GM18502 (cell line): ENCODE measurements around the gene TMEM120A.

Experiments
- ATAC-seq: cut with Tn5 transposase; IDR thresholded peaks from one replicate; pipeline ENCODE4 v1.9.1; 2021; ENCODE audit warnings: mild to moderate bottlenecking; ENCODE audit not compliant: unreplicated experiment, poor library complexity

Gene TMEM120A

DNA sequence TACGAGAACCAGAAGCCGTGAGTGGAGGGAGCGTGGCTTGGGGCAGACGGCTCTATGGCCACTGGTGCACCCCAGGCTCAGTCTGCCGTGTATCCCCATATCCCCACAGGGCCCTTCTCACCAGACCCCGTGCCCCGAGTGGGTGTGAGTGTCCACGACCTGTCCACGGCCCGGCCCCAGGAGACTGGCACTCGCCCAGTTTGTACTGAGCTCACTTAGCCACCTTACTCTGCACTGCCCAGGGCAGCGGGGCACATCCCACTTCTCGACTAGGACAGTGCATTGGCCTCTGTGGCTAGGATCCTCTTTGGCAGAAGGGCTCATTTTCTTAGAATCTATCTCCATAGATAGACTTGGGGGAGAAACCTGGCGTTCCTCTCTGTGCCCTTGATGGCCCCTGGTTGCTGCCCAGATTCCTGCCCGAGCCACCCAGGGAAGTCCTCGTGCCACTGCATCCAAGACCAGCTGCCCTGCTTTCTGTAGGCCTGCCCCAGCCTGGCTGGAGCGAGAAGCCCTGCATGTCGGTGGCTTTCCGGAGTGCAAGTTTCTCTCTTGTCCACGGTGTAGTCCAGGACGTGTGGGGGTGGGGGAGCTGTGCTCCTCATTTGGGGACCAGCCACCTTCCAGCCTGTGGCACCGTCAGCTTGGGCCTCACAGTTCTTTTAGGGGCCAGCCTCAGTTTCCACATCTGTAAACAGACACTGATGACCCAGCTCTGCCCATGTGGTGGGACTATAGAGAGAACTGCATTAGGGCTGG, 11.9 kb downstream of the TMEM120A start:
- ATAC-seq, result no peak

DNA sequence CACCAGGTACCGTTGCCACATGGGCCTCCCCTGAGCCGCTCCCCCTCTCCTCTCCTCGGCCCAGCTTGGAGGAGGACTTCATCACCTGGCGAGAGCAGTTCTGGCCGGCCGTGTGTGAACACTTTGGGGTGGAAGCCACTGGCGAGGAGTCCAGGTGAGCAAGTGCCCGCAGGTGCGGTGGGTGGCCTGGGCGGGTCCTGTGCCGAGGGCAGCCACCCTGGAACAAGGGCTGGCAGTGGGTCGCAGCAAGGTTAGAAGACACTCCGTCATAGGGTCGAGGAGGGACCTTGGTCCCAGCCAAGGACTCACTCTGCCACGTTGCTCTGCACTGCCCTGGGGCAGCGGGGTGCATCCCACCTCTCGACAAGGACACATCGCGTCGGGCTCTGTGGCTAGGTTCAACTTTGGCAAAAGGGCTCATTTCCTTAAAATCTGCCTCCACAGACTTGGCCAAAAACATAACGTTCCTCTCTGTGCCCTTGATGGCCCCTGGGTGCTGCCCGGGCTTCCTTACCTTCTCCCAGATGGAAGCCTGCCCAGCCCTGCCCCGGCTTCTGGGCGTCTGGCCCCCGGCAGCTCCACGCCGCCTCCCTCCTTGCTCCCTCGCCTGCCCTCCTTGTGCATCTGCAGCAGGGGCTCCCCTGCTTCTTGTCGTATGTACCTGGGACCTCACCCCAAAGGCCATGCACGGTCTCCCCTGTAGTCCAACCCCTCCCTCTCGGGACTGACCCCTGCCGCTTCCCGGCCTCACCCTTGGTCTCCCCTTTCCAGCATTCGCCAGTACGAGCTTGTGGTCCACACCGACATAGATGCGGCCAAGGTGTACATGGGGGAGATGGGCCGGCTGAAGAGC, 12.7 kb downstream of the TMEM120A start:
- no peak for ATAC-seq

DNA sequence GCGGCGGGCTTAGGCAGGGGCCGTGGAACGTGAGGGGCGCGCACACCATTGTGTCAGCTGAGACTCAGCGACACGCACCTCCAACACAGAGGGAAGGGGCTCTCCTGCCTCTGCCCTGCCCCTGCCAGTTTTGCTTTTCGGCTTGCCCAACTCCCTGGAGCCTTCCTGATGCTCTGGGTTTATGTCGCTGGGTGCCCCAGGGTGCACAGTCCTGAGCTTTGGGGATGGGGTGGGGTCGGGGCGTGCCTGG, 13.3 kb downstream of the TMEM120A start:
- ATAC-seq, result no peak

DNA sequence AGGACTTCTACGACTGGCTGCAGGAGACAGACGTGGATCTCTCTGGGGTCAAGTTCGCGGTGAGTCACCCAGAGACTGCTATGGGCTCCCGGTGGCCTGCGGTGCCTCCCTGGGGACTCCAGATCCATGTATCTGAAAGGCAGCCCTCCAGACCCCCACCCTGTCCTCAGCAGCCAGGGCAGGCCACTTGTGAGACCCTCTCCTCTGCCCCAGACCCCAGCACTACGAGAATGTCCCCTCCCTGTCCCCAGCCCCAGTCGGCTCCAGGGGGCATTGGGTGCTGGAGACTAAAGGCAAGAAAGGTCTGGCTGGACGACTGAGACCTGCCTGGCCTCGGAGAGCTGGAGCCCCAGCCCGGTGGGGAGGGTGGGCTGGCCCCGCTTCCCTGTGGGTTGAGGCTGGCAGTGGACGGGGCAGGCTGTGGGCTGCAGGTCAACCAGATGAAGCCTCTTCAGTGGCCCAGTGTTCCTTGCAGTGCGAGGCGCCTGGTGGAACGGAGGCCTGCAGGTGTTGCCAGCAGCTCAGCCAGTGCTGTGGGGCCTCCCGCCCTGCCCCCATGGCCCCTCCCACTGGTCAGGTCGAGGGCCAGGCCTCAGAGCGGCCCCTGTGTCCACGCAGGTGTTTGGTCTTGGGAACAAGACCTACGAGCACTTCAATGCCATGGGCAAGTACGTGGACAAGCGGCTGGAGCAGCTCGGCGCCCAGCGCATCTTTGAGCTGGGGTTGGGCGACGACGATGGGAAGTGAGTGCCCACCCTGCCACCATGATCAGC, 13.8 kb downstream of the TMEM120A start:
- no peak for ATAC-seq

DNA sequence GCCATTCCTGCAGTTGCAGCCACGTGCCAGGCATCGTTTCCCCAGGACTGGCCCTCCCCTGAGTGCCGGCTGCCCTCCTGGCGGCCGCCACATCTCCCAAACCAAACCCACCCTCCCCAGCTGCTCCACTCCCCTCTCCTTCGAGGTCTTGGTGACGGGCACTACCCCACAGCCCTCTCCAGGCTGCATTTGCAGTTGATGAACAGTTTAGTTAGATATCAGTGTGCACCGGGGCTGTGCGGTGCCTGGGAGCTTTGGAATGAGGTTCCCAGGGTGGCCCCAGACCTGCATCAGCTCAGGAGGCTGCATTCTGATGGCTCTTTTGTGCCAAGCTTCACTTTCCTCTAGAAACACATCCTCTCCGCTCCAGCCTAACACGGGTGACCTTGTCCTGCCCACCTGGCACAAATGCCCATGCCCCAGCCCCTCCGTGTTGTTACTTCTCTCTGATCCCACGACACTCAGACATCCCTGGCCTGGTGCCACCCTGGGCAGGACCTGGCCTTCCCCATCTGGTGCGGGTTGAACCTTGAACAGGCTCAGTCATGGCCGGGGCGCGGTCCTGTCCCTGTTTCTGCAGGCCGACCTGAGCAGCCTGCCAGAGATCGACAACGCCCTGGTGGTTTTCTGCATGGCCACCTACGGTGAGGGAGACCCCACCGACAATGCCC, 14.5 kb downstream of the TMEM120A start:
- ATAC-seq, result no peak

DNA sequence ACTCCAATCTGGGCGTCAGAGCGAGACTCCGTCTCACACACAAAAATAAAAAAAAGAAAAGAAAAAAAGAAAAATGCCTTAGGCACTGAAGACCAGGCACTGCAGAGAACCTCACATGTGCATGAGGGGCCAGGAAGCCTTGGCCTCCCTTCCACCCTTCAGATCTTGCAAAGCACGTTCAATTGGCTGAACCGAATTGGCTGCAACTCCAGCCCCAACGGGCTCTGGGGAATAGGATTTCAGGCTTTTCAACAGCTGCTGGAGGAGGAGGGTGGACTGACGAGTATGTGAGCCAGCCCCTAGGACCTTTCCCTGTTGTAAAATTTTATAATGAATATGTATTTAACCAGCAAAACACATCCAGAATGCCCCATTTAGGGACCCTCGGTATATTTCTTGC, 16.7 kb downstream of the TMEM120A start:
- no peak for ATAC-seq

DNA sequence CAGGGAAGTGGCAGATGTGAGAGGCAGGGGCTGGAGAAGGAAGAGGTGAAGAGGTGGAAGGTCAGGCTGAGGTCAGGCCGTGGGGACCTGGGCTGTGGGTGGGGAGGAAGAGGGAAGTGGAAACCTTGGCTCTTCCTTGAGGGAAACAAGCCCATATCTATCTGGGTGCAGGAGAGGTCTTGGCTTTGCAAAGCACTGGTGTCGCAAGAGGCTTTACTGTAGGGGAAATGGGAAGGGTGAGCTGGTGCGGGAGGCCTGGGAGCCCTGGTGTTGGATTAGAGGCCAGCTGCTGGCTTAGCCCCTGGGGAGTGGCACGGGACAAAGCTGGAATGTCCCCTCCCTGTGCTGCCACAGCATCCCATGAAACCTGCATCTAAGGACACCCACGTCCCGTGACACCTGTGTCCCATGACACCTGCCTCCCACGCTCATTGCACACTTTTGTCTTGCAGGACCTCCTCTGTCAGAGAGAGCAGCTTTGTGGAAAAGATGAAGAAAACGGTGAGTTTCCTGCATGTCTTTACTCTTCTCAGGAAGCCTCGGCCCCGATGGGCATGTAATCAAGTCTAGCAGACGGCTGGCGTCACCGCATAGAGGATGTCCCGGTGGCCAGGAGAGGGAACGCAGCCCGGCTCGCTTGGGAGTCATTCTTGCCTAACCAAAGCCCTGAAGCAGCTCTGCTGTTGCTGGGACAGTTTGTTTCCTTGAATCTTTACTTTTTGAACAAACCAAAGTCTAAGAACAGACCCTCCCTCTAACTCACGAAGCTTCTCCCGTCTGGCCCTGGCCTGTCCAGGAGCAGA, 22.2 kb downstream of the TMEM120A start:
- no peak for ATAC-seq

DNA sequence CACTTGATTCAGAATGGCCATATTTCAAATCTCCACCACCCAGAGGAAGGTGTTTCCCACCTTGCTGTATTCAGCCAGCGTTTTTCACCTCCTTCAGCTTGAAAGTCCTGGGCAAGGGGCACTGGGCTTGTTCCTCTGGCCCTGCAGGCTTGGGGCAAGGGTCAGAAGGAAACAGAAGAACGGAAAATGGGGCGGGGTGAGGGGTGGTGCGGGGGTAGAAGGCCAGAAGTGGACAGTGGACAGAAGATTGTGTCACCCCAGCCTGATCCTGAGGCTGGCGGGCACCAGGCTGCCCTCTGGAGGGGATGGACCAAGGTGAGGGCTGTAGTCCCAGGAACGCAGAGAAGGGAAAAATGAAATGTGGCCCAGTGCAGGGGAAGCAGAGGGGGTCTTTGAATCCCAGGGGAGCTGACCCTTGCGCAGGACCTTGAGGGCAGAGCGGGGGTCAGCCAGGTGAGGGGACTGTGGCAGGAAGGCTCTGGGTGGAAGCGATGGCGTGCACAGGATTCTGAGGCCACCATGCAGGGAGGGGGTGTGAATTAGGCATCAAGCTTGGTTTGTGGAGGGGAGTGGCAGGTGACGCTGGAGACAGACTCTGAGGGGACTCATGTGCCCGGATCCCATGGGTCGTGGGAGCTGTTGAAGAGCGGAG, 23.0 kb downstream of the TMEM120A start:
- ATAC-seq, result no peak

DNA sequence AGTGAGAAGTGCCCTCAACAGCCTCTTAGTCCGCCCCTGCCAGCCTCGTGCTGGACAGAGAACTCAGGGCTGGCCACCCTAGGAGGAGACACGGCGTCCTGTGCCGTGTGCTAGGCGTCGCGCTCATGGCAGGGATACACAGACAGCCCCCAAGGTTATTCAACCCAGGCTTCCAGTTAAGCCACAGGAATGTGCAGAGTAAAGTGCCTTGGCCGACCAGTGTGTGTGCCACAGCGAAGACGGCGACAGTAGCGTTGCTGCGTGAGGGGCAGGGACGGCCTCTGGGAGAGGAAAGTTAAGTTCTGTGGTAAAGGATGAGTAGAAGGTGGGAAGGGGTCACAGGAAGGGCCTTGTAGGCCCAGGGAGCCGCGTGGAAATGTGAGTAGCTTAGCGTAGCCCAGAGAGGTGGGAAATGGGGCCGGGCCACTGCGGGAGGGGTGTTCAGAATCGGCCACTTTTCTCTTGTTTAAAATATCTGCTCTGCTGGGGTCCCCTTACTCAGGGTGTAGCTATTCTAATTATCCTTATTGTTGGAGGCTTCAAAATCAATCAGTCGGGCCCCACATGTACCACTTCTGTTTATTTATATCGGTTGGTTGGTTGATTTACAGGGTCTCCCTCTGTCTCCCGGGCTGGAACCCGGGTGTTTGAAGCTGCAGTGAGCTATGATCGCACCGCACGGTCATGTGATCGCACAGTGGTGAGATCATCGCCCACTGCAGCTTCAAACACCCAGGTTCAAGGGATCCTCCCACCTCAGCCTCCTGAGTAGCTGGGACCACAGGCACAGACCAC, 24.5 kb downstream of the TMEM120A start:
- ATAC-seq, result no peak

DNA sequence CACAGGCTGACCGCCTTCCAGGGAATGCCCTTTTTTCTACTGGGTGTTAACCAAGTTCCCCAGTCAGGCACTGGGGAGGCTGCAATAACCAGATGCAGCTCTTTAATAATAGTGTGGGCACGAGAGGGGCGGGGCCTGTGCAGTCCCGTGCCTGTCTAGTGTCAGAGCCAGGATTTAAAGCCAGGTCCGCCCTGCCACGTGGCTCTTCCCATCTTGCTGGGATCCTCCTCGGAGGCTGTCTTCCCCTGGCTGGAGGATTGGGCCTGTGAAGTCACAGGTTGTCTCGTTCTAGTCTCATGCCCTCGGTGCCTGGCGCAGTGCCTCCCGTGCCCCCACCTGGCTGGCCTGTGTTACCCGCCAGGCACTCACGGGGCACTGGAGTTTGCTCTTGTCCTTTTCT, 25.2 kb downstream of the TMEM120A start:
- no peak for ATAC-seq

DNA sequence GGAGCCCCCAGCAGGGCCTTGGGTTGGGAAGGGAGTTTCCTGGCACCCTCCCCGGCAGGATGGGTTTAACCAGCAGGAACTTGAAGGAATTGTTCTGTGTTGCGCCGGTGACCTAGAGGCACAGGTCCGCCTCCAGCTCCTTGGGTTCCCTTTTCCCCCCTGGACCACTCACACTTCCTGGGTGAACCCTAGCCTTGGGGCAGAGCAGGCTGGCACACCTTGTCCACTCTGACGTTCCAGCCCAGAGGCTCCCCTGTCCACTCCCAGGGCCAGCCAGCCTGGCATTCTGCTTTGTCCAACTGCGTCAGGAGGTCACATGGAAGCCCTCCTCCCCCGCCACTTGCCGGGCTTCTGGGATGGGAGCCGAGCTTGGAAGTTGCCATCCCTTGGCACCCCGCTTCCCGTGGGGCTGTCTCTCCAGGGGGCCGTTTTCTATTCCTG, 25.8 kb downstream of the TMEM120A start:
- no peak for ATAC-seq

DNA sequence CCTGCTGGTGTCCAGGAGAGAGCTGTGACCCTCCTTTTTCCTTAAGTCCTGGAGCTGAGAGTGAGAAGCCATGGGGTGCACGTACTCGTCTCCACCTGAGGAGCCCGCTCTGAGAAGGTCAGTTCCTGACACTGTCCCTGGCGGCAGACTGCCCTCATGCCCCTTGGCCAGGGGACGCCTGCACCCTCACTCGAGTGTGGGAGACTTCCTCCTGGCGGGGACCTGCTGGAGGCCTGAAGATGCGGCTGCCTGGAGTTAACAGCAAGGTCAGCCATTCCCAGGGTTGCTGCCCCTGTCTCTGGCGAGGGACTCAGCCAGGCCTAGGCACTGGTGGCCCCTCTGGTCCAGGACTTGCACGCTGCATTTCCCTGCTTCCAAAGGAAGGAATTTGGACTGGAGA, 26.4 kb downstream of the TMEM120A start:
- ATAC-seq, result no peak

DNA sequence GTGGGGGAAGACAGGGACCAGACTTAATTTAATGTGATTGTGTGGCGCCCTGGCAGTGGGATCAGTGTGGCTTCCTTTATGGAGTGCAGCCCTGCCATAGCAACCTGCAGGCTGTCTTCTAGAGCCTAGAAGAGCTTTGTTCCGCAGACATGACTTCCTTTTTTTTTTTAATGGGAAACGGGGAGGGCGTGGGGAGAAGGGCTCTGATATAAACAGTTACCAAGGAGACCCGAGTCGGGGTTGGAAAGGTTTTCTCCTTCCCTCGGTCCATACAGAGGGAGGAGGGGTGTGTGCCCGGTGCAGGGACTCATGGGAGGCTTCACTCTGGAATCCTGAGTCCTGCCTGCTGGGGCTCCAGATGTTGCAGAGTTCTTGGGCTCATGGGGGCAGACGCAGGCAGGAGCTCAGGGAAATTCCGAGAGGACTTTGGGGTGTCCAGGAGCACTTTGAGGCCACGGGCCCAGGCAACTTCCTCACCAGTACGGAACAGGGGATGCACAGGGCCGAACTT, 26.9 kb downstream of the TMEM120A start:
- ATAC-seq, result no peak

DNA sequence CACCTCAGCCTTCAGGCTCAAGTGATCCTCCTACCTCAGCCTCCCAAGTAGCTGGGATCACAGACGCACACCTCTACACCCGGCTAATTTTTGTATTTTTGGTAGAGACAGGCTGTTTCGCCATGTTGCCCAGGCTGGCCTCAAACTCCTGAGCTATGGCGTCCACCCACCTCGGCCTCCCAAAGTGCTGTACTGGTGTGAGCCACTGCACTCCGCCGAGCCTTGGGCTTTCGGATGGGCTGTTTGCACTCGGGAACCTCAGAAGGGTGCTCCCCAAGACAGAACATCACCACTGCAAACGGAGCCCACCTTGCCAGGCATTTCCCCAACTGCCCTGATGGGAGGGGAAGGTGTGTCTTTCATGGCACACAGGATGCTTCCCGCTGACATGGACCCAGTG, 27.3 kb downstream of the TMEM120A start:
- ATAC-seq, result no peak

DNA sequence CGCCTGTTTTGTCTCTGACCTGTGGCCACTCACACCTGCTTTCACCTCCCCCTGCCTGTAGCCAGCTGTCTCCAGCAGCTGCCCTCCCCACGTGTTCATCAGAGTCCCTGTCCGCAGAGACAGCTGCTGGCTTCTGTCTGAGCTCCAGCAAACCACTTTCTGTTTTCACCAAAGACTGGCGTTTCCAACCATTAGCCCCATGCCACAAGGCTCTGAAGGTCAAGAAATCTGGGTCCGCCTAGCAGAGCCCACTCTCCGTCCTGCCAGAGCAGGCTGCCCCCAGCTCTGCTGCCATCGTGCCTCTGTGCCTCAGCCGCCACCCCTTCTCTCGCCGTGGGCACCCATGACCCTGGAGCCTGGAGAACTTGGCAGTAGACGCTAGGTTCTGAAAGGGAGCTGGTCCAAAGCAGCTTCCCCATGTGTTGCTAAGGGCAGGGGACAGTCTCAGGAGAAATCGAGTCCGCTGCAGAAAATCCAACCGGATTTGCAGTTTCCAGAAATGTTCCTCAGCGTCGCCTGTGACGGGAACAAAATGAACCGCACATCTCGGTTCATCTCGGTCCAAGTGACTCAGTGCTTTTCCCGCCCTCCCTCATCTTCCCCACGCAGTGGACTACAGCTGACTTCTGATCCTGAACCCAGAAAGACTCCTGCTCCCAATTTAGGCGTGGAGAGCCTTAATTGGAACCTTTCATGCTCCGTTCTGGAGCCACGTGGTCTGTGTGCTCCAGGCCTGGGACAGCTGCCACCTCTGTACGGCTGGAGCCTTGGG, 28.0 kb downstream of the TMEM120A start:
- ATAC-seq, result no peak

DNA sequence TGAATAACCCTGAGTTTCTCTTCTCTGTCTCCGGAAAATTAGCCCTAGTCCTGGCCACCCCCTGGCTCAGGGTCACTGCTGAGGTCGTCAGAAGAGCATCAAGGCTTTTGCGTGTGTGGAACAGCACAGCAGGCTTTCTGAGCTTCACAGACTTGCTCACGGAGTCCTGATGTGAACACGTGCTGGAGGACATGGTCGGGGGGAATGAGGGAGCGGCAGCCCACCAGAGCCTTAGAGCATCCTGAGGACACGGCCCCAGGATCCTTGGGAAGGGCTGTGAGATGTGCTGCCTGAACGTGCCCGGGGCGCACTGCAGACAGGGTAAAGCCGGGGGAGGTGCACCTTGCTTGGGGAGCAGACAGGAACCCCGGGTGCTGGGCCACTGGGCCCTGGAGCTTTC, 28.8 kb downstream of the TMEM120A start:
- ATAC-seq, result no peak

DNA sequence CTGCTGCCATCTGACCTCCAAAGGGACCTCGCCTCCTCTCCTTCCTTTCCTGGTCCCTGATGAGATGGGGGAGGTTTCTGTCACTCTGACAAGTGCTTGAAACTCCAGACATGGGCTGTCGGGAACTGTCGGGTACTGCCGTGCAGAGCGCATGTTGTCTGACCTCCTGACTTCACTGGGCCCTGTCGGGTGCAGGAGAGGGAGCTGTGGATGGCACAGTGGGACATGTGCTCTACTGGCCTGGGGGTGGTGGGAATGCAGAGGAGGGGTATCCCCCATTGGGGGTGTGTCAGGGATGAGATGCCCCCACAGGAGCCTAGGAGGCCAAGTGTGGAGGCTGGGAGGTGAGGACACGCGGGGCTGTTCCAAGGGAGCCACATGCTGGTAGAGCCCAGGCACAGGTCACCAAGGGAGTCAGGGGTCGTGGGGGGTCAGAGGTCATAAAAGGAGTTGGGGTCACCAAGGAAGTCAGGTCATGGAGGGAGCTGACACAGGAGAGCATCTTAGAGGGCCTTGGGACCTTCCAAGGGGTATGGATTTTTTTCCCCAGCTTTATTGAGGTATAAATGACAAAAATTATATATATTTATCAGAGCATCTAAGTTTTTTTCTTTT, 30.9 kb downstream of the TMEM120A start:
- no peak for ATAC-seq
